ENCODE results near the gene WNT10A.

- TF ChIP-seq, protein P1, sequence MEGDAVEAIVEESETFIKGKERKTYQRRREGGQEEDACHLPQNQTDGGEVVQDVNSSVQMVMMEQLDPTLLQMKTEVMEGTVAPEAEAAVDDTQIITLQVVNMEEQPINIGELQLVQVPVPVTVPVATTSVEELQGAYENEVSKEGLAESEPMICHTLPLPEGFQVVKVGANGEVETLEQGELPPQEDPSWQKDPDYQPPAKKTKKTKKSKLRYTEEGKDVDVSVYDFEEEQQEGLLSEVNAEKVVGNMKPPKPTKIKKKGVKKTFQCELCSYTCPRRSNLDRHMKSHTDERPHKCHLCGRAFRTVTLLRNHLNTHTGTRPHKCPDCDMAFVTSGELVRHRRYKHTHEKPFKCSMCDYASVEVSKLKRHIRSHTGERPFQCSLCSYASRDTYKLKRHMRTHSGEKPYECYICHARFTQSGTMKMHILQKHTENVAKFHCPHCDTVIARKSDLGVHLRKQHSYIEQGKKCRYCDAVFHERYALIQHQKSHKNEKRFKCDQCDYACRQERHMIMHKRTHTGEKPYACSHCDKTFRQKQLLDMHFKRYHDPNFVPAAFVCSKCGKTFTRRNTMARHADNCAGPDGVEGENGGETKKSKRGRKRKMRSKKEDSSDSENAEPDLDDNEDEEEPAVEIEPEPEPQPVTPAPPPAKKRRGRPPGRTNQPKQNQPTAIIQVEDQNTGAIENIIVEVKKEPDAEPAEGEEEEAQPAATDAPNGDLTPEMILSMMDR (IDR thresholded peaks at IDR 0.05 in 8 of 11, conservative IDR thresholded peaks at IDR 0.05 in 3 of 11): no peak
- TF ChIP-seq POLR2A (IDR thresholded peaks at IDR 0.05) (no peak), POLR2AphosphoS5 (IDR thresholded peaks at IDR 0.05) (no peak)
Observed at GRCh38 chr2:218869064-218869463, 11.6 kb upstream of the WNT10A start.
